DND-41 (cell line): ENCODE data around the gene C1orf56.

Experiments used
- ATAC-seq: fragments of 200-7000 bp; cut with Tn5 transposase; 3 replicates; pipeline ENCODE4 v1.9.1; 2021; ENCODE audit warnings: low read depth; ENCODE audit not compliant: insufficient read depth
- DNase-seq: peaks from one replicate; pipeline ENCODE4 v3.0.0-alpha.2; 2020
- H2AFZ ChIP-seq: 2 replicates; pipeline ENCODE4 v1.6.0; 2012; ENCODE audit warnings: low read depth, low read length
- H3K27ac ChIP-seq: 2 replicates; pipeline ENCODE4 v1.5.1; 2012; ENCODE audit warnings: low read length, inconsistent platforms
- H3K27me3 ChIP-seq: fragments of 200-600 bp; sonication (generic); 2 replicates; pipeline ENCODE4 v1.6.0; 2012; ENCODE audit warnings: low read length, mild to moderate bottlenecking, inconsistent platforms; ENCODE audit not compliant: insufficient read depth, poor library complexity
- H3K36me3 ChIP-seq: 2 replicates; pipeline ENCODE4 v1.5.1; 2012; ENCODE audit warnings: low read length, inconsistent platforms; ENCODE audit not compliant: insufficient read depth
- H3K4me1 ChIP-seq: 2 replicates; pipeline ENCODE4 v1.5.1; 2012; ENCODE audit warnings: mild to moderate bottlenecking, low read length; ENCODE audit not compliant: insufficient read depth
- H3K4me2 ChIP-seq: 2 replicates; pipeline ENCODE4 v1.6.0; 2012; ENCODE audit warnings: mild to moderate bottlenecking, moderate library complexity, low read length, inconsistent platforms; ENCODE audit not compliant: insufficient read depth
- H3K4me3 ChIP-seq, 2 experiments: fragments of 200-600 bp in 1 of 2; shearing (Covaris generic) in 1 of 2; 2 replicates each; pipeline ENCODE4 v1.5.1; 2012 to 2016; ENCODE audit warnings: inconsistent platforms in 2 of 2, low read length in 2 of 2, mild to moderate bottlenecking in 2 of 2, low read depth in 1 of 2, moderate library complexity in 1 of 2
- H3K79me2 ChIP-seq: 2 replicates; pipeline ENCODE4 v1.6.0; 2012; ENCODE audit warnings: low read length, inconsistent platforms; ENCODE audit not compliant: insufficient read depth
- H3K9ac ChIP-seq: 2 replicates; pipeline ENCODE4 v1.6.0; 2012; ENCODE audit warnings: low read depth, mild to moderate bottlenecking, inconsistent platforms, low read length, moderate library complexity
- H3K9me3 ChIP-seq: 2 replicates; pipeline ENCODE4 v1.5.1; 2012; ENCODE audit warnings: low read length, moderate library complexity, mild to moderate bottlenecking, inconsistent platforms; ENCODE audit not compliant: insufficient read depth, severe bottlenecking
- H4K20me1 ChIP-seq: 2 replicates; pipeline ENCODE4 v1.6.0; 2012; ENCODE audit warnings: low read length; ENCODE audit not compliant: insufficient read depth
- EZH2 ChIP-seq: IDR thresholded peaks from 3 replicates; pipeline ENCODE4 v1.6.1; 2012; ENCODE audit warnings: borderline replicate concordance, low read depth, mild to moderate bottlenecking, moderate library complexity, low read length, inconsistent platforms; ENCODE audit not compliant: severe bottlenecking
- TF ChIP-seq, protein P1 (sequence below): IDR thresholded peaks from 2 replicates; pipeline ENCODE4 v1.5.1; 2012; ENCODE audit warnings: borderline replicate concordance, low read length, moderate library complexity, mild to moderate bottlenecking; ENCODE audit not compliant: poor library complexity, severe bottlenecking; ENCODE audit errors: extremely low read depth

Gene C1orf56

GRCh38 chr1:151036356-151036755 is 11.2 kb upstream of the C1orf56 start, which contains the start of gene BNIPL:
Gene BNIPL (plus strand): TSS chr1:151036586. CDS start chr1:151036726, 140 bp downstream.
- Histone ChIP-seq H3K27ac (no peak within 1 kb of the TSS), H3K4me3 (no peak within 1 kb of the TSS), H3K4me2 (no peak within 1 kb of the TSS), H3K36me3 (peaks cover 28% of the 10 kb centered on the region), H3K9me3 (no peaks in the 10 kb centered on the region), H3K79me2 (no peaks in the 10 kb centered on the region), H2AFZ (no peak within 1 kb of the TSS), H4K20me1 (no peaks in the 10 kb centered on the region), H3K4me1 (no peaks in the 10 kb centered on the region), H3K27me3 (no peaks in the 10 kb centered on the region), H3K9ac (no peak within 1 kb of the TSS)
- ATAC-seq: no peak
- TF ChIP-seq, protein P1, sequence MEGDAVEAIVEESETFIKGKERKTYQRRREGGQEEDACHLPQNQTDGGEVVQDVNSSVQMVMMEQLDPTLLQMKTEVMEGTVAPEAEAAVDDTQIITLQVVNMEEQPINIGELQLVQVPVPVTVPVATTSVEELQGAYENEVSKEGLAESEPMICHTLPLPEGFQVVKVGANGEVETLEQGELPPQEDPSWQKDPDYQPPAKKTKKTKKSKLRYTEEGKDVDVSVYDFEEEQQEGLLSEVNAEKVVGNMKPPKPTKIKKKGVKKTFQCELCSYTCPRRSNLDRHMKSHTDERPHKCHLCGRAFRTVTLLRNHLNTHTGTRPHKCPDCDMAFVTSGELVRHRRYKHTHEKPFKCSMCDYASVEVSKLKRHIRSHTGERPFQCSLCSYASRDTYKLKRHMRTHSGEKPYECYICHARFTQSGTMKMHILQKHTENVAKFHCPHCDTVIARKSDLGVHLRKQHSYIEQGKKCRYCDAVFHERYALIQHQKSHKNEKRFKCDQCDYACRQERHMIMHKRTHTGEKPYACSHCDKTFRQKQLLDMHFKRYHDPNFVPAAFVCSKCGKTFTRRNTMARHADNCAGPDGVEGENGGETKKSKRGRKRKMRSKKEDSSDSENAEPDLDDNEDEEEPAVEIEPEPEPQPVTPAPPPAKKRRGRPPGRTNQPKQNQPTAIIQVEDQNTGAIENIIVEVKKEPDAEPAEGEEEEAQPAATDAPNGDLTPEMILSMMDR: no peak
- TF ChIP-seq EZH2: no peak
- DNase-seq: no peak

- no peaks in the 10 kb centered on the region for H3K79me2 ChIP-seq
- no peaks in the 10 kb centered on the region for H3K4me1 ChIP-seq
- no peak overlapping the region for H3K27ac ChIP-seq
- TF ChIP-seq, protein P1: no peak
- no peak for TF ChIP-seq EZH2
- no peak for ATAC-seq
- H4K20me1 ChIP-seq: no peaks in the 10 kb centered on the region
- DNase-seq: no peak
- H3K4me3 ChIP-seq: no peak overlapping the region
- no peak overlapping the region for H3K9ac ChIP-seq
- no peaks in the 10 kb centered on the region for H3K9me3 ChIP-seq
- peaks cover 24% of the 10 kb centered on the region for H3K36me3 ChIP-seq
- H3K4me2 ChIP-seq: no peak overlapping the region
- H2AFZ ChIP-seq: no peak overlapping the region
- H3K27me3 ChIP-seq: no peaks in the 10 kb centered on the region
These were observed 10.5 kb upstream of the C1orf56 start for GRCh38 chr1:151037032-151037431.

GRCh38 chr1:151039521-151039920 is 8.0 kb upstream of the C1orf56 start:
- no peak for DNase-seq
- Histone ChIP-seq H3K27me3 (no peaks in the 10 kb centered on the region), H3K9ac (no peak overlapping the region), H3K79me2 (no peaks in the 10 kb centered on the region), H3K4me2 (no peak overlapping the region), H4K20me1 (no peaks in the 10 kb centered on the region), H3K9me3 (no peaks in the 10 kb centered on the region), H3K36me3 (peaks cover 9% of the 10 kb centered on the region), H3K27ac (no peak overlapping the region), H3K4me1 (no peaks in the 10 kb centered on the region), H2AFZ (no peak overlapping the region), H3K4me3 (no peak overlapping the region)
- no peak for ATAC-seq
- TF ChIP-seq, protein P1: no peak
- no peak for TF ChIP-seq EZH2

DNA sequence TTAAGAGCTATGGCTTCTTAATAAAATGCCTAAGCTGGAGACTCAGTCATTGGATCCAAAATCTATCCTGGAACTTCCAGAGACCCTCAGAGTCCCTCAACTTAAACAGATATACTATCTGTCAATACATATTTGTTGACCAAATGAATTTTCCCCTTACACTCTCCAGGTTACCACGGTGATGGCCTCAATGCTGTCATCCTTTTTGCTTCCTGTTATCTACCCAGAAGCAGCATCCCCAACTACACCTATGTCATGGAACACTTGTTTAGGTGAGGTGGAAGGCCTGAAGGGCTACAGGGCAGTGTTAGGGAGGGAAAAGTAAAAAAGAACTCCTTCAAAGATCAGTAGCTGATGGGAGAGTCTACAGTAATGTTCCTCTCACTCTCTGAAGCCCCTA is 4.4 kb upstream of the C1orf56 start:
- TF ChIP-seq, protein P1: no peak
- TF ChIP-seq EZH2: no peak
- H3K4me3 ChIP-seq: no peak overlapping the region

More for the DNA sequence above, 4.4 kb upstream of the C1orf56 start:
- no peaks in the 10 kb centered on the region for H3K27me3 ChIP-seq
- no peaks in the 10 kb centered on the region for H4K20me1 ChIP-seq
- no peak for DNase-seq
- no peak overlapping the region for H3K27ac ChIP-seq
- H3K9ac ChIP-seq: no peak overlapping the region
- no peaks in the 10 kb centered on the region for H3K9me3 ChIP-seq
- ATAC-seq: no peak
- H3K4me2 ChIP-seq: no peak overlapping the region
- no peaks in the 10 kb centered on the region for H3K36me3 ChIP-seq
- no peaks in the 10 kb centered on the region for H3K79me2 ChIP-seq
- no peak overlapping the region for H2AFZ ChIP-seq
- peaks cover 12% of the 10 kb centered on the region for H3K4me1 ChIP-seq
